ENCODE measurements around the gene ADH1A. TPM values are rescaled to one million over a fixed set of nuclear protein-coding genes. Genes with fewer than 3 reads are reported as not detected.

ADH1A gene
- total RNA-seq, result not detected

GRCh38 chr4:99290848-99291786 lies at the start of gene ADH1A:
TSS of gene ADH1A (minus strand) at chr4:99290985. CDS start at chr4:99290914, 71 bp downstream.

GRCh38 chr4:99321241-99322191 lies 30.7 kb upstream of the ADH1A start, which contains the start of gene ADH1B:
TSS of gene ADH1B (minus strand) at chr4:99321401. CDS start at chr4:99321331, 70 bp downstream.

Other genes starting within 250 kb of the ADH1A start
- 123 TPM for gene ADH5, start 202.2 kb downstream of the ADH1A start, total RNA-seq
- gene ADH4, start 146.7 kb downstream of the ADH1A start, total RNA-seq, result not detected
- not detected for gene ADH6, start 71.7 kb downstream of the ADH1A start, total RNA-seq
- gene ADH1B, start 30.4 kb upstream of the ADH1A start, total RNA-seq, result 8.9 TPM
- gene ADH1C, start 61.8 kb upstream of the ADH1A start, total RNA-seq, result 1.3 TPM
- 1.1 TPM for gene ADH7, start 144.4 kb upstream of the ADH1A start, total RNA-seq
- not detected for gene C4orf17, start 220.0 kb upstream of the ADH1A start, total RNA-seq